HCT116 (cell line): ENCODE results near the gene PCBP3.

Experiments used
- POLR2A ChIP-seq: IDR thresholded peaks from 2 replicates; pipeline ENCODE4 v1.7.0; 2011; ENCODE audit warnings: borderline replicate concordance; ENCODE audit not compliant: insufficient read depth, insufficient read length; ENCODE audit errors: extremely low read depth
- TCF7L2 ChIP-seq: IDR thresholded peaks from 2 replicates; pipeline ENCODE4 v1.7.0; 2011; ENCODE audit warnings: borderline replicate concordance, inconsistent platforms; ENCODE audit not compliant: insufficient read depth, insufficient read length; ENCODE audit errors: extremely low read depth

- TF ChIP-seq POLR2A (no peak), TCF7L2 (no peak)
These were observed 105.1 kb downstream of the PCBP3 start for GRCh38 chr21:45748593-45748992.
